Lower lobe of right lung (tissue), 2 donors: Measurements from ENCODE around the gene RPL3. TPM values are rescaled to one million over a fixed set of nuclear protein-coding genes. Genes with fewer than 3 reads are reported as not detected.

ENCODE experiments used
- ATAC-seq, 2 donors: fragments of 200-7000 bp; cut with Tn5 transposase; one replicate each; pipeline ENCODE4 v1.9.1; 2020 to 2022; ENCODE audit warnings: mild to moderate bottlenecking in 2 of 2, moderate library complexity in 2 of 2
- DNase-seq: peaks from one replicate; pipeline ENCODE4 v3.0.0-alpha.2; 2020
- H3K27ac ChIP-seq: fragments of 200-600 bp; one replicate; pipeline ENCODE4 v1.8.0; 2022
- H3K27me3 ChIP-seq: fragments of 200-600 bp; one replicate; pipeline ENCODE4 v1.8.0; 2022; ENCODE audit warnings: low read depth
- H3K36me3 ChIP-seq: fragments of 200-600 bp; one replicate; pipeline ENCODE4 v1.8.0; 2022; ENCODE audit warnings: mild to moderate bottlenecking
- H3K4me1 ChIP-seq: fragments of 200-600 bp; one replicate; pipeline ENCODE4 v1.8.0; 2022
- H3K4me3 ChIP-seq: fragments of 200-600 bp; one replicate; pipeline ENCODE4 v1.8.0; 2022; ENCODE audit warnings: mild to moderate bottlenecking
- H3K9me3 ChIP-seq: fragments of 200-600 bp; one replicate; pipeline ENCODE4 v1.8.0; 2022
- intact Hi-C: fragments of 100-400 bp; cut with DNase I; formaldehyde crosslinking; loops from one replicate; pipeline ENCODE4 v1.11.0; 2022
- total RNA-seq: library from RNA; stranded (reverse); fragmentation: NEBNext Ultra II Directional; extraction: Animal tissue kit (Norgen Biotek cat#: 25700); gene quantifications from one replicate; pipeline ENCODE4 v1.2.1, GENCODE V29; 2021
- TF ChIP-seq, protein P1 (sequence below): fragments of 200-600 bp; IDR thresholded peaks from one replicate; pipeline ENCODE4 v1.8.0; 2022; ENCODE audit warnings: antibody characterized with exemption, mild to moderate bottlenecking
- donor health status: DM: no; HTN: yes; CAD: no; lungs with severe emphysema.

The RPL3 gene
- total RNA-seq, 1 donor from 2014 or later, result 1,467 TPM

- Histone ChIP-seq H3K4me3 (no peak overlapping the region), H3K27ac (no peak overlapping the region), H3K36me3 (no peaks in the 10 kb centered on the region), H3K9me3 (no peaks in the 10 kb centered on the region), H3K27me3 (no peaks in the 10 kb centered on the region), H3K4me1 (peaks cover 49% of the 10 kb centered on the region)
- DNase-seq (no peak), ATAC-seq (no peak)
- intact Hi-C loops, result no loop called here
- TF ChIP-seq, protein P1, sequence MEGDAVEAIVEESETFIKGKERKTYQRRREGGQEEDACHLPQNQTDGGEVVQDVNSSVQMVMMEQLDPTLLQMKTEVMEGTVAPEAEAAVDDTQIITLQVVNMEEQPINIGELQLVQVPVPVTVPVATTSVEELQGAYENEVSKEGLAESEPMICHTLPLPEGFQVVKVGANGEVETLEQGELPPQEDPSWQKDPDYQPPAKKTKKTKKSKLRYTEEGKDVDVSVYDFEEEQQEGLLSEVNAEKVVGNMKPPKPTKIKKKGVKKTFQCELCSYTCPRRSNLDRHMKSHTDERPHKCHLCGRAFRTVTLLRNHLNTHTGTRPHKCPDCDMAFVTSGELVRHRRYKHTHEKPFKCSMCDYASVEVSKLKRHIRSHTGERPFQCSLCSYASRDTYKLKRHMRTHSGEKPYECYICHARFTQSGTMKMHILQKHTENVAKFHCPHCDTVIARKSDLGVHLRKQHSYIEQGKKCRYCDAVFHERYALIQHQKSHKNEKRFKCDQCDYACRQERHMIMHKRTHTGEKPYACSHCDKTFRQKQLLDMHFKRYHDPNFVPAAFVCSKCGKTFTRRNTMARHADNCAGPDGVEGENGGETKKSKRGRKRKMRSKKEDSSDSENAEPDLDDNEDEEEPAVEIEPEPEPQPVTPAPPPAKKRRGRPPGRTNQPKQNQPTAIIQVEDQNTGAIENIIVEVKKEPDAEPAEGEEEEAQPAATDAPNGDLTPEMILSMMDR, result no peak
These were observed 18.3 kb downstream of the RPL3 start for GRCh38 chr22:39301108-39301507.

DNA sequence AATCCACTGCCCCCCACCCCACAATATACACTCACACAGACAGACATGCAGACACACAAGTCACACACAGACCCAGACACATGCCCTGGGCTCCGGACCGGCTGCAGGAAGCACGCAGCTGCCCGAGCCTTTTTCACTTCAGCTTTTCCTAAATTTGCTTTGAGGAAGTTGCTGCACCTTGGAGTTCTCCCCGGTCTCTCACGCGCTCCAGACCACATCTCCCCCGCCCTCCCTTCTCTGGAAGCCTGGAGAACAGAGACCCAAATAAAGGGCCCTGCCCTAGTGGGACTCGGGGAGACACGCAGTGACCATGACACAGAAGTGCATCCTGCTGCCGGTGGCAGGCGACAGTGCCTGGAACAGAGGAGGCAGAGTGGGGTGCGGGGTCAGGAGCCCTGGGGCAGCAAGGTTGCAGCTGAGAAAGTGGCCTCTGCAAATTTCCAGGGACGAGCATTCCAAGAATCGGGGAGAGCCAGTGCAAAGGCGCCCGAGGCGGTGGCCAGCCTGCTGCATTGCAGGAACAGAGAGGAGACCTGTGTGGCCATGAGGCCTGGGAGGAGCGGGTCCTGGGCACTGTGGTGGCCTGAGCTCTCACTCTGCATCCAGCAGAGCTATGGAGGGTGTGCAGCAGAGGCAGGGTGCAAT, 19.1 kb downstream of the RPL3 start:
- DNase-seq (peak; percentile 76), ATAC-seq (peak; percentile 45 to 67)
- H3K9me3 ChIP-seq, result no peaks in the 10 kb centered on the region
- H3K36me3 ChIP-seq, result no peaks in the 10 kb centered on the region
- peaks cover 49% of the 10 kb centered on the region for H3K4me1 ChIP-seq
- TF ChIP-seq, protein P1, result peak; percentile 21
- intact Hi-C loops, result no loop called here
- H3K27me3 ChIP-seq, result no peaks in the 10 kb centered on the region
- peak overlapping the region; percentile 29 for H3K4me3 ChIP-seq
- H3K27ac ChIP-seq, result peak overlapping the region; percentile 68

DNA sequence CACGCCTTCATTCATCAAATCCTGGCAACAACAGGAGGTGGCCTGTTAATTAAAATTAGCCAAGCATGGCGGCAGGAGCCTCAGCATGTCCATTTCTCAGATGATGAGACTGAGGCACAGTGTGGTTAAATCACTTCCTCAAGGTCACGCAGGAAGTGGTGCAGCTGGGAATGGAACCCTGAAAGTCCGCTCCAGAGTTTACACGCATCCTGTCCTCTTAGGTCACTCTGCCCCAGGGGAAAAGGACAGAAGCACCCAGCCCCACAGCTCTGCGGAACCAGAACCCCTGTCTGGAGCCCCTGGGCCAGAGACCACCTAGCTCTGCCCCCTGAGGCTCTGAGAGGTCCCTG, 19.6 kb downstream of the RPL3 start:
- Histone ChIP-seq H3K36me3 (no peaks in the 10 kb centered on the region), H3K9me3 (no peaks in the 10 kb centered on the region), H3K27ac (peak overlapping the region; percentile 68), H3K4me1 (peaks cover 49% of the 10 kb centered on the region), H3K4me3 (peak overlapping the region; percentile 29), H3K27me3 (no peaks in the 10 kb centered on the region)
- intact Hi-C loops, result no loop called here
- DNase-seq, result no peak
- TF ChIP-seq, protein P1, result no peak
- peak; percentile 45 to 65 for ATAC-seq

GRCh38 chr22:39298241-39298987, 21.0 kb downstream of the RPL3 start:
- no peak for ATAC-seq
- intact Hi-C loops, result no loop called here
- peaks cover 49% of the 10 kb centered on the region for H3K4me1 ChIP-seq

DNA sequence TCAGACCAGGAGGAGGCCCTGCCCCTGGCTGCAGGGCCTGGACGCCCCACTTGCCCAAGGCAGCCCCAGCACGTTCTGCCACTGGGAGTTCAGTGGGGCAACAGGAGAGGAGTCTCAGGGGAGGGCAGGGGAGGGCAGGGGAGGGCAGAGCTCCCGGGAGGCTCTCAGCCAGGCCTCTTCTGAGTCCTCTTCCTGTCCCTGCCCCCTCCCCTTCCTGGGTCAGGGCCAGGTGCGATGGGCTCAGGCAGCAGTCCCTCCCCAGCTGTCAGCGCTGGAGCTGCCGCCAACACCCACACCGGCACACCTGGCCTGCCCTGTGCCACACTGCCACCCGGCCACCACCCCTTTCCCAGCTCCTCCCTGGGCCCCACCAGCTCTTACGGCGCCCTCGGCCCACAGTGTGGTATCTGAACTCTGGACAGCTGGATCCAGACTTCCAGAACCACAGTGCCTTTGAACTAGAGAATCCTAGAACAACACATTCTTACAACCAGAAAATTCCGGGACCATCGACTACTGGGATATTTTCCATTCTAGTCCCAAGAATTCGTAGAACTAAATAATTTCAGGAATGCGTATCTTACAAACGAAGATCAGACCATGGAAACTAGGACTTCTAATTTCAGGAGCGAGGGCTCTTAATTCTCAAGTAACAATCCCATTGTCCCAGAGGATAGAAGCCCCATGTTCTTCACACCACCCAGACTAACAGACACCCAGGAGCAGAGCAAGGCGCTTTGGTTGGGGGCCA, 21.8 kb downstream of the RPL3 start:
- Histone ChIP-seq H3K27ac (peak overlapping the region; percentile 60), H3K4me3 (no peak overlapping the region), H3K27me3 (no peaks in the 10 kb centered on the region), H3K36me3 (no peaks in the 10 kb centered on the region), H3K9me3 (no peaks in the 10 kb centered on the region), H3K4me1 (peaks cover 55% of the 10 kb centered on the region)
- ATAC-seq (peak; percentile 4 to 22), DNase-seq (no peak)
- intact Hi-C loops, result no loop called here
- TF ChIP-seq, protein P1, result no peak

More at GRCh38 chr22:39298241-39298987, 21.0 kb downstream of the RPL3 start:
- Histone ChIP-seq H3K27me3 (no peaks in the 10 kb centered on the region), H3K36me3 (no peaks in the 10 kb centered on the region), H3K9me3 (no peaks in the 10 kb centered on the region), H3K4me3 (no peak overlapping the region), H3K27ac (peak overlapping the region; percentile 60)
- TF ChIP-seq, protein P1, result no peak
- no peak for DNase-seq
